Fibroblast of lung (primary cell): ENCODE measurements around the gene DHRS11.

Source experiments
- EZH2 ChIP-seq: IDR thresholded peaks from 2 replicates; pipeline ENCODE4 v1.5.1; 2012; ENCODE audit warnings: low read length, control low read depth, mild to moderate bottlenecking; ENCODE audit errors: missing control alignments
- TF ChIP-seq, protein P1 (sequence below), 2 donors: IDR thresholded peaks in 1 of 2; conservative IDR thresholded peaks in 1 of 2; 1 replicate in 1 of 2; 2 replicates in 1 of 2; pipeline ENCODE4 v1.5.1; 2011 to 2012; ENCODE audit warnings: low read length in 2 of 2, control low read depth in 1 of 2, inconsistent platforms in 1 of 2, low read depth in 1 of 2, mild to moderate bottlenecking in 1 of 2

DNA sequence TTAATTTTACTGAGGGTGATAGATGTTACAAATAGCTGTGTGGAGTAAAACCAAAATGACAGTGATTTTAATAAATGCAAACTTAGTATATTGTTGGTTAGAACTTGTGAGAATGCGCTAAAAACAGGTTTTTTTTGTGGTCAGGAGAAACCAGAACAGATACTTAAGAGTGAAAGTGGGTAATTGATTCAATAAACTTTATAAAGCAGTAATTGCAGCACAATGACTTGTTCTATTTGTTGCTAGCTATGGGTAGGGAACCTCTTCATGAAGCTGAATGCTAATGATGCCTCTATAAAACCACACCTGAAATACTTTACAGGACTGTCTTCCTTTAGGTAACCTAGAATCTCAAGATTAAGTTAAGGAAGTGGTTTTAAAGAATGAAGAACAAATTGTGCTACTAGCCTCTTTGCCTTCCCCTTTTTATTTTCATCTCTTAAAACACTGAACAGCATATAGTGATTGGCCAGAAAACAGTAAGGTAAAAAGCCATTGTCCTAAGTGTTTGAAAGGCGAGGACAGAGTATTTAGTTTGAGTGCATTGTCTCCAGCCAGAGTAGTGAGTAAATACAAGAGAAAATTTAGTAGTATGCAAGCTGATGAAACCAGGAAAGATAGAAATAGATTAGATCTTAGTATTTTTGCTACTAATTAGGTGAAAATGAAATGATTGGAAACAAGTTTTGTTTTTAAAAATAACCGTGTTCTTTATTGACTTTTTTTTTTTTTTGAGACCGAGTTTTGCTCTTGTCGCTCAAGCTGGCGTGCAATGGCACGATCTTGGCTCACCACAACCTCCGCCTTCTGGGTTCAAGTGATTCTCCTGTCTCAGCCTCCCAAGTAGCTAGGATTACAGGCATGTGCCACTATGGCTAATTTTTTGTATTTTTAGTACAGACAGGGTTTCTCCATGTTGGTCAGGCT is 40.9 kb upstream of the DHRS11 start:
- TF ChIP-seq, protein P1, sequence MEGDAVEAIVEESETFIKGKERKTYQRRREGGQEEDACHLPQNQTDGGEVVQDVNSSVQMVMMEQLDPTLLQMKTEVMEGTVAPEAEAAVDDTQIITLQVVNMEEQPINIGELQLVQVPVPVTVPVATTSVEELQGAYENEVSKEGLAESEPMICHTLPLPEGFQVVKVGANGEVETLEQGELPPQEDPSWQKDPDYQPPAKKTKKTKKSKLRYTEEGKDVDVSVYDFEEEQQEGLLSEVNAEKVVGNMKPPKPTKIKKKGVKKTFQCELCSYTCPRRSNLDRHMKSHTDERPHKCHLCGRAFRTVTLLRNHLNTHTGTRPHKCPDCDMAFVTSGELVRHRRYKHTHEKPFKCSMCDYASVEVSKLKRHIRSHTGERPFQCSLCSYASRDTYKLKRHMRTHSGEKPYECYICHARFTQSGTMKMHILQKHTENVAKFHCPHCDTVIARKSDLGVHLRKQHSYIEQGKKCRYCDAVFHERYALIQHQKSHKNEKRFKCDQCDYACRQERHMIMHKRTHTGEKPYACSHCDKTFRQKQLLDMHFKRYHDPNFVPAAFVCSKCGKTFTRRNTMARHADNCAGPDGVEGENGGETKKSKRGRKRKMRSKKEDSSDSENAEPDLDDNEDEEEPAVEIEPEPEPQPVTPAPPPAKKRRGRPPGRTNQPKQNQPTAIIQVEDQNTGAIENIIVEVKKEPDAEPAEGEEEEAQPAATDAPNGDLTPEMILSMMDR (conservative IDR thresholded peaks at IDR 0.05 in 1 of 2, IDR thresholded peaks at IDR 0.05 in 1 of 2; ENCODE audit: low read depth in 1 of 2, low read length in 2 of 2) = no peak
- TF ChIP-seq EZH2 = no peak
